Measurements from ENCODE around the gene DPF3. TPM values are rescaled to one million over a fixed set of nuclear protein-coding genes. Genes with fewer than 3 reads are reported as not detected.

Gene DPF3
- total and polyA plus RNA-seq, 9 of the 15 experiments (the other 6 are each of a cell fraction or from before 2014, with no cell fraction given), result 0.21 to 4.9 (median 1.2) TPM

GRCh38 chr14:72599579-72600470, 294.1 kb downstream of the DPF3 start (continued):
- TF ChIP-seq SFPQ (IDR thresholded peaks at IDR 0.05; ENCODE audit: low read depth, low read length) (no peak), ZNF644 (tag; IDR thresholded peaks at IDR 0.05; ENCODE audit: low read depth) (no peak), RHOXF2B (CRISPR knock-in tag; conservative IDR thresholded peaks at IDR 0.05) (no peak), ZFP30 (CRISPR knock-in tag; IDR thresholded peaks at IDR 0.05; ENCODE audit: borderline replicate concordance) (no peak), ATF2 (CRISPR knock-in tag; IDR thresholded peaks at IDR 0.05) (no peak), PRPF4 (IDR thresholded peaks at IDR 0.05; ENCODE audit: insufficient read depth, low read depth, low read length, poor library complexity, severe bottlenecking) (no peak), ZNF124 (CRISPR knock-in tag; IDR thresholded peaks at IDR 0.05) (no peak), TBP (optimal IDR thresholded peaks at IDR 0.05; ENCODE audit: low read depth, low read length) (peak; percentile 89), ESRRB (CRISPR knock-in tag; IDR thresholded peaks at IDR 0.05; ENCODE audit: borderline replicate concordance) (no peak), ZNF57 (CRISPR knock-in tag; IDR thresholded peaks at IDR 0.05) (no peak), MXD1 (CRISPR knock-in tag; IDR thresholded peaks at IDR 0.05; ENCODE audit: borderline replicate concordance, poor library complexity, severe bottlenecking) (no peak), ZNF766 (CRISPR knock-in tag; conservative IDR thresholded peaks at IDR 0.05) (0 out of 2 replicates have a peak, but pooled peaks have one; percentile 21), ATF4 (CRISPR knock-in tag; IDR thresholded peaks at IDR 0.05) (no peak), ZNF212 (CRISPR knock-in tag; IDR thresholded peaks at IDR 0.05) (no peak), ZBTB49 (CRISPR knock-in tag; IDR thresholded peaks at IDR 0.05; ENCODE audit: borderline replicate concordance) (no peak), WHSC1 (IDR thresholded peaks at IDR 0.05; ENCODE audit: low read length) (no peak), MAZ (CRISPR knock-in tag; conservative IDR thresholded peaks at IDR 0.05 in 1 of 2, IDR thresholded peaks at IDR 0.05 in 1 of 2) (peak; percentile 21 to 37; a peak in 1 of 4 replicates), ASH1L (IDR thresholded peaks at IDR 0.05; ENCODE audit: borderline replicate concordance, low read depth, partially characterized antibody) (no peak), ERF (CRISPR knock-in tag; IDR thresholded peaks at IDR 0.05) (no peak)

All from K562 (cell line).